Middle frontal gyrus (tissue), 1 donor: Measurements from ENCODE around the gene MC1R.
"Not testable (repeated sequence)": the region's sequence is repeated elsewhere in the genome, so short reads cannot be mapped to it uniquely, and the experiment has no call there.

ENCODE experiments used
- DNase-seq: peaks from one replicate; pipeline ENCODE4 v3.0.0-alpha.2; 2015; ENCODE audit warnings: low spot score; ENCODE audit errors: extremely low spot score

The MC1R gene

DNA sequence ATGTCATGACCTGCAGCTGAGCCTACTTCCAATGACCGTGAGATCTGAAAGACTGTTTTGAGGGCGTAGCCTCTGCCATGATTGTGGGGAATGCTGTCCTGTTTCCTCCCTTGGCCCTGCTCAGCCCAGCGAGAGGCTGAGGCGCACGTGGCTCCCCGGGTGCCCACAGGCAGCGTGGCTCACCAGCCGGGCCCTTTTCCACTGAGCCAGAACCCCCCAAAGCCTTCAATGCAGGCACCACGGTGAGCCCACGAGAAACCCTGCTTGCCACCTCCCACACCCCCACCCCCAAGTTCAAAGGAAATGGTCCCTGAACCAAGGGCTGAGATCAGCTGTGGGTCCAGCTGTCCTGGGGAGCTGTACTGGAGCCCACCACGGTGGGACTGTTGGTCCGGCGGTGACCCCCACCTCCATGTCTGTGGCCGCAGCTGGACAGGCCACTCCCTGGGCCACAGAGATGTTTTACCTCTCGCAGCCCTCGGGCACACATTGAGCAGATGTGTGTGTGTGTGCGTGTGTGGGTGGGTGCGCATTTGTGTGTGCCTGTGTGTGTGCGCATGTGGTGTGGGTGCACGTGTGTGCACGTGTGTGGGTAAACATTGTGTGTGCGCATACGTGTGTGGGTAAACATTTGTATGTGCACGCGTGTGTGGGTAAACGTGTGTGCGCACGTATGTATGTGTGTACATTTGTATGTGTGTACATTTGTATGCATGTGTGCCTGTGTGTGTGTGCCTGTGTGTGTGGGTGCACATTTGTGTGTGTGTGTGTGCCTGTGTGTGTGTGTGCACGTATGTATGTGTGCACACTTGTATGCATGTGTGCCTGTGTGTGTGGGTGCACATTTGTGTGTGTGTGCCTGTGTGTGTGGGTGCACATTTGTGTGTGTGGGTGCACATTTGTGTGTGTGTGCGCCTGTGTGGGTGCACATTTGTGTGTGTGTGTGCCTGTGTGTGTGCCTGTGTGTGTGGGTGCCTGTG is 5.0 kb upstream of the MC1R start:
- no peak for DNase-seq

DNA sequence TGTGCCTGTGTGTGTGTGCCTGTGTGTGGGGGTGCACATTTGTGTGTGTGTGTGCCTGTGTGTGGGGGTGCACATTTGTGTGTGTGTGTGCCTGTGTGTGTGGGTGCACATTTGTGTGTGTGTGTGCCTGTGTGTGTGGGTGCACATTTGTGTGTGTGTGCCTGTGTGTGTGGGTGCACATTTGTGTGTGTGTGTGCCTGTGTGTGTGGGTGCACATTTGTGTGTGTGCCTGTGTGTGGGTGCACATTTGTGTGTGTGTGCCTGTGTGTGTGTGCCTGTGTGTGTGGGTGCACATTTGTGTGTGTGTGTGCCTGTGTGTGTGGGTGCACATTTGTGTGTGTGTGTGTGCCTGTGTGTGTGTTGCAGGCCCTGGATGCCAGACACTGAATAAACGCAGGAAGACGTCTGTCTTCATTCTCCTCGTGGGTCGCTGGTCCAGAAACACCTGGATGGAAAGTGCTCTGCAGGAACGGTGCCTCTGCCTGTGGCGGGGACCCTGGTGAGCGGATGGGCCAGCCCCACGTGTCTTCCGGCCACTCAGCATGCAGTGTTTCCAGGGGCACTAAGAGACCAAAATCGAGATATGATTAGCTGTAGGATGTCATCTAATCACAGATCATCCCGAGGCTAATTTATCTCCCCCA is 3.9 kb upstream of the MC1R start:
- DNase-seq: not testable (repeated sequence)

DNA sequence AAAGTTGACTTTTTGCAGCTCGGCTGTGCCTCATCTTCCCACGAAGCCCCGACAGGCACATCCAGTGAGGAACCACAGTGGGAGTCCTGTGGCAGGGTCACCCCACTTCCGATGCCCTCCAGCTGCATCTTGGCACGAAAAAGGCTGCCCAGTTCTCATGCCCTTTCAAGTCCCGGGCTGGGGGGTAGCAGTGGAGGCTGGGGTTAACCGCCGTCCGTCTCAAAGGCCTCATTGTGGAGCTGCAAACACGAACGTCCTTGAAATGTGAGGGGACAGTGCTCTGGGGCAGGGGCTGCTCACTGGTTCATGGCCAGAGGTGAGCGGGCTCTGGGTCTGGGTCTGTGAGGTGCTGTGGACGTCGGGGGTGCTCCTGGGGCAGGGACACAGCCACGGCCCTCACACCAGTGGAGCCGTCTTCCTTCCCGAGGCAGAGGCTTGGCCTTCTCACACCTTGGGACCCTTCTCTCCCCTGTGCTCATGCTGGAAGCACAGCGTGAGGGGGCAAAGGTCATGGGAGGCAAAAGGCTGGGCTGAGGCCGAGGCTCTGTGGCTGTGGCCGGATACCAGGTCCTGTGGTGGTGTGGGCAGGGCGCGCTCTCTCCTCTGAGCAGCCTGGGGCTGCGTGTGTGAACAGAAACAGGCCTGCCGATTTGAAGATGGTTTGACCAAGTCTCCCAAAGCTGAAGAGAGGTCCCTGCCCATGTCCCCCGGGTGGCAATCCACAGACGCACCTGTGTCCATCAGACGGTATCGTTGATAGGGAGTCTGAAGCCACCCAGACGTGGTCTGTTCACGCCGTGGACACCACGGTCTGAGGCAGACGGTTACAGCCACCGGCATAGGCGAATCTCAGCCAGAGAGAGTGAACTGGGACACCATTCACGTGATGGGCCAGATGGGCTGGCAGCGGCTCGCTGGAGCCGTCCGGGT is 3.1 kb upstream of the MC1R start:
- DNase-seq: no peak

DNA sequence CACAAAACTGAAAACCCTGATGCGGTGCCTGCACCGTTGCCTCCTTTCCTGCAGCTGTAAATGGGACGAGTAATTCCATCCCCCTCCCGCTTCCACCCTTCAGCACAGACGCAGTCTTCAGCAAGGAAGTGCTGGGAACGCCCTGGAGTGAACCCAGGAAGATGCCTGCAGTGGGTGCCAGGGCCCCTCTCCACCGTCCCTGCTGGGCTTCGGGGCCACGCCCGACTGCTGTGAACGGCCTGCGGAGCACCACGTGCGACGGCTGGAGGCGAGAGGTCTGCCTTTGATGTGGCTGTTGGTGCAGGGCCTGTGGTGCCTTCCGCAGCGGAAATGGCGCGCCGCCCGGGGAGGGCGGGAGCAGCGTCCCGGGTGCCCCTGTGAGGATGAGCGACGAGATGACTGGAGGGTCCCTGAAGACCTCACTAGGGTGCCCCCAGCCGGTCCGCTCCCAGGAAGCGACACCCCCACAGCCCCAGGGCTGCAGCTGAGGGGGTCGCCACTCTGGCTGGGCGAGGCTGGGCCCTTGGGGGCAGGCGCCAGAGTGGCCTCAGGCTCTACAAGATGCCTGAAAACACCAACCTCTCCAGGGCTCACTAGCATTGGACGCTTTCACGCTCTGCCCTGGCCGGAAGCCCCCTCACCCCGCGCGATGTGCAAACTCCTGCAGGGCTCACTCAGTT is 749 bp upstream of the MC1R start:
- DNase-seq: no peak

DNA sequence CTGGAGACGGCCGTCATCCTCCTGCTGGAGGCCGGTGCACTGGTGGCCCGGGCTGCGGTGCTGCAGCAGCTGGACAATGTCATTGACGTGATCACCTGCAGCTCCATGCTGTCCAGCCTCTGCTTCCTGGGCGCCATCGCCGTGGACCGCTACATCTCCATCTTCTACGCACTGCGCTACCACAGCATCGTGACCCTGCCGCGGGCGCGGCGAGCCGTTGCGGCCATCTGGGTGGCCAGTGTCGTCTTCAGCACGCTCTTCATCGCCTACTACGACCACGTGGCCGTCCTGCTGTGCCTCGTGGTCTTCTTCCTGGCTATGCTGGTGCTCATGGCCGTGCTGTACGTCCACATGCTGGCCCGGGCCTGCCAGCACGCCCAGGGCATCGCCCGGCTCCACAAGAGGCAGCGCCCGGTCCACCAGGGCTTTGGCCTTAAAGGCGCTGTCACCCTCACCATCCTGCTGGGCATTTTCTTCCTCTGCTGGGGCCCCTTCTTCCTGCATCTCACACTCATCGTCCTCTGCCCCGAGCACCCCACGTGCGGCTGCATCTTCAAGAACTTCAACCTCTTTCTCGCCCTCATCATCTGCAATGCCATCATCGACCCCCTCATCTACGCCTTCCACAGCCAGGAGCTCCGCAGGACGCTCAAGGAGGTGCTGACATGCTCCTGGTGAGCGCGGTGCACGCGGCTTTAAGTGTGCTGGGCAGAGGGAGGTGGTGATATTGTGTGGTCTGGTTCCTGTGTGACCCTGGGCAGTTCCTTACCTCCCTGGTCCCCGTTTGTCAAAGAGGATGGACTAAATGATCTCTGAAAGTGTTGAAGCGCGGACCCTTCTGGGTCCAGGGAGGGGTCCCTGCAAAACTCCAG is 1.1 kb downstream of the MC1R start:
- DNase-seq: no peak

DNA sequence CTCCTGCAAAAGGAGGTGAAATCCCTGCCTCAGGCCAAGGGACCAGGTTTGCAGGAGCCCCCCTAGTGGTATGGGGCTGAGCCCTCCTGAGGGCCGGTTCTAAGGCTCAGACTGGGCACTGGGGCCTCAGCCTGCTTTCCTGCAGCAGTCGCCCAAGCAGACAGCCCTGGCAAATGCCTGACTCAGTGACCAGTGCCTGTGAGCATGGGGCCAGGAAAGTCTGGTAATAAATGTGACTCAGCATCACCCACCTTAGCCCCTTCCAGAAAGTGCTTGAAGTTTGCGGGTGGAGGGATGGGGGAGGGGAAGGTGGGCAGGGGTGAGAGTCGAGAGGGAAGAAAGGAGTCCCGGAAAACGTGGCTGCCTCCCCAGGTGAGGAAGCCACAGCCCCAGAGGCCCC is 2.1 kb downstream of the MC1R start:
- no peak for DNase-seq

DNA sequence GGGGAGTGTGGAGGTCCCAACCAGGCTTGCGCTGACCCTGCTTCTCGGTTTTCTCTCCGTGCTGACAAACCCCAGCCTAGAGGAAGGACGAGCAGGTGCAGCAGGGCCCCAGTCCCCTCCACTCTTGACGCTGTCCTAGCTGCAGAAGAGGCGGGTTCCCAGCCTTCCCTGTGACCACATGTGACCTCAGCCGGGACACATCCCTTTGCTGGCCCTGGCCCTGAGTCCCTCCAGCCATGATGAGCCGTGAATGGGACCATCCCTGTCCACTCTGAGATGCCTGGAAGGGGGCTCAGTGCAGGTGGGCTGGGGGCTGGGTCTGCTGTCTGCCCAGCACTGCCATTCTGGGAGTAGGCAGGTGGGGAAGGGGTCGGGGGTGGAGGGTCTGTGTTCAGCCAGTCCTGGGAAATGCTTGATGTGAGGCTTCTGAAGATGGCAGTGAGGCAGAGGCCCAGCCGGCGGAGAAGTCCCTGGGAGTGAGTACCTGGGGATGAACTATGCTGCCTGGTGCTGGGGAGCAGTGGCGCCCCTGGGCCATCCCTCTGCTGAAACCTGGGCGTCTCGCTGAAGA is 2.6 kb downstream of the MC1R start:
- no peak for DNase-seq

DNA sequence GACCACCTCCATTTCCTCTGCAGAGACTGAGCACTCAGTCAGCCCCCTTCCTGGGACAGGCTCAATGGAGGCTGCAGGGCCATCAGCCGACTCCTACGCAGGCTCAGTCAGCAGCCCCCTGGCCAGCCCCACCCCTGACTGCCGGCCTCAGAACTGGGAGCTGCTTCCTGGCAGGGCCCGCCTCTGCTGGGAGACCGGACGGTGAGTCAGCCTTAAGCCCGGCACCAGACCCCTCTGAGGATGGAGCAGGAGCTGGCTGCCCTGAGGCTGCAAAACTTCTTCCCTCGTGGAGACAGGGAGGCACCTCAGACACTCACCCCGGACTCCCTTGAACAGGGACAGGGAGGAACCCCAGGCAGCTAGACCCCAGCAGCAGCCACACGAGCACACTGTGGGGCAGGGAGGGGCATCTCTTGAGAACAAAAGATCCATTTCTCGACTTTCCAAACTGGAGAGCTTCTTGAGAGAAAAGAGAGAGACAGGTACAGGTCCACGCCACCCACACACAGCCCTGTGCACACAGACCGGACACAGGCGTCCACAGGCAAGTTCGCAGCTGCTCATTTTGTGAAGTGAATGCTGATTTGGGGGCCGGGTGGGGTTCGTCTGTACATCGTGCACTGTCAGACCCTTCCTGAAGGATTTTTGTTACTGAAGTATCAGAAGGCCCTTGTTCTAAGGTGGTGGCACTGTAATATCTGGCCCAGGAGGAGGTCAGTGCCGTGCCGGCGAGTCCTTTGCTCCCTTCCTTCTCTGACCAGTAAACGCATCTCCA is 3.2 kb downstream of the MC1R start:
- no peak for DNase-seq

DNA sequence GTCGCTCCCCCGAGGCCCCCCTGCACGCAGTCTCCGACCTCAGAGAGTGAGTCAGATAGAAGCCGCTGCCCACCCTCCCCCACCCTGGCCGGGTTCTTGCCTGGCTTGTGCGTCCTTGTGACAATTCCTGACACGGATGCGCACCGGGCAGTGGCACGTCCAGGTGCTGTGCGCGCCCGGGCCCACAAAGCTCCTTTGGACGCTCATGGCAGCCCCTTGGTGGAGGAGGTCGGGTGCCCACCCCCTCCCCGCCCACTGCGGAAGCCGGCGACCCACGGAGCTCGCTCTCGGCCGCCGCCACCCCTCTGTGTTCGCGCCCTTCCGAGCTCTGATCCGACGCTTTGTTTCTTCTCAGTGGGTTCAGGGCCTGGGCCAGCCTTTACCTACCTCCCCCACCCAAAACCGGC is 3.8 kb downstream of the MC1R start:
- no peak for DNase-seq

DNA sequence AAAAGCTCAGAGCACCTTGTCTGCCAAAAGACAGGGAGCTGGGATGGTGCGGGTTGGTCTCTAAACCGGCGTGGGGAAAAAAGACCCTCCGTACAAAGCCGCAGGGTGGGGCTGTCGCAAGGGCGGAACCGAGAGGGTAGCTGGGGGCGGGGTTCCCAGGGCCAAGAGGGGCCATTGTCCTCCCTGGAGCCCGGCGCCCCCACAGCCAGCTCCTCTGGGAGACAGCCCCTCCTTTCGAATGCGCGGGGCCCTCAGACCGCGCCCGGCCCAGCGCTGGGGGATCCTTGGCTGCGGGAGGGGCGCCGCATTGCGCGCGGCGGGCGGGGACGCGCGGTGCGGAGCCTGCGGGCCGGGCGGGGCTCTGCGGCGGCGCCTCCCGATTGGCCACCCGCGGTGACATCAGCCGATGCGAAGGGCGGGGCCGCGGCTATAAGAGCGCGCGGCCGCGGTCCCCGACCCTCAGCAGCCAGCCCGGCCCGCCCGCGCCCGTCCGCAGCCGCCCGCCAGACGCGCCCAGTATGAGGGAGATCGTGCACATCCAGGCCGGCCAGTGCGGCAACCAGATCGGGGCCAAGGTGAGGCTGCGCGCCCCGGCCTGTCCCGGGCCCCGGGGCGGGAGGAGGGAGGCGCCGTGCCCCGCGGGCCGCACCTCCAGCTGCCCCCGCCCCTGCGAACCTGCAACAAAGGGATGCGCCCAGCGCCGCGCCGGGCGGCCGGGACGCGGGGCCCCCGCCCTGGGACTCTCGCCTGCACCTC is 4.4 kb downstream of the MC1R start, which contains the start of gene TUBB3:
Gene TUBB3 (plus strand): TSS at position 459 of the 756 bp plus-strand sequence. CDS start 60 bp downstream, at position 519.
- DNase-seq: peak; percentile 73

DNA sequence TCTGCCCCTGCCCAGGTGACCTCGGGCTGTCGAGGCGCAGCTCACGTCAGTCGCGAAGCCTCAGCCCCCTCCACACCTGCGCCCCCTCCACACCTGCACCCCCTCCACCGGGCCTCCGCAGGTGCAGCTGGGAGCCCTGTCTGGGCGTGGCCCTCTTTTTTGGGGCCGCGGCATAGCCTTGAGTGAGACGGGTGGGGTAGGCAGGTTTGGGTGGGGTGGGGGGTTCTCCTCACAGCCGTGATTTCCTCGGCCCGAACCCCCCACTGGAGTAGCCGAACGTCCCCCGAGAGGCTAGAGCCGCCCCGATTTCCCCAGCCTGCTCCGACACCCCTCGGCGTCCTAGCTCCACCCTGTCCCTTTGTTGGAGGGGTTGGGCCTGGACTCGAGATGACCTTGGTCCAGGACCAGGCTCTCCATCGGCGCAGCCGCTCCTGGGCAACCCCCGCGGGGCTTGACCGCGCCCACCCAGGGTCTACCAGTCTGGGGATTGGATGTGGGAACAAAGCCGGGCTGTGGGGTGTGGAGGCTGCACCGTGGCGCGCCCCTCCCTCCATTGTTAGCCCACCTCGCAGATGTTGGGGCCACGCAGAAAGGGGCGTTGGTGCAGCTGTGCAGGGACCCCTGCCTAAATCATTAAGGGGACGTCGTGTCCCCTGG is 5.1 kb downstream of the MC1R start:
- DNase-seq: no peak

DNA sequence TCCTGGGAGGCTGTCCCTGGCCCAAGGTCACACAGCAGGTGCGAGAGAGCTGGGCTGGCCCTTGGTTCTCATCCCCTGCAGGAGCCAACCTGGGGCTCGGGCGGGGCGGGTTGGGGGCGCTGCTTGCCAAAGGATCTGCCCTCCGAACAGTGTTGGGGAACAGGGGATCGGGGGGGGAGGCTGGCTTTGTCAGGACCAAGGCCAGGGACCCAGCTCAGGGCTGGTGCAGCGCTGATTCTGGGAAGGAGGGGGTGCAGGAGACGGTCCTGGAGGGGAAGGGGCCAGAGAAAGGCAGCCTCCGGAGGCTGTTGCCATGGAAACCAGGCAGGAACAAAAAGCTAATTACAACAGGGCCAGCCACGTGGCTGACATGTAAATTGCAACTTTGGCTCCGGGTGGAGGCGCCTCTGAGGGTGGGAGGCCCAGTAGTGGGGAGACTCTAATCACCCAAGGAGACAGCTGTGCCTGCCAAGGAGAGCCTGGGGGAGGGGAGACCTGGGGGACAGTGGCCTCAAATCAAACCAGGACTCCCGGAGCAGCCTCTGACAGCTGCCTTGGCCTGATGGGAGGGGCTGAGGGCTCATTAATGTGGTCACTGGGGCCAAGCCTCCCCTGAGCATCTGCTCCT is 5.7 kb downstream of the MC1R start:
- peak; percentile 45 for DNase-seq

DNA sequence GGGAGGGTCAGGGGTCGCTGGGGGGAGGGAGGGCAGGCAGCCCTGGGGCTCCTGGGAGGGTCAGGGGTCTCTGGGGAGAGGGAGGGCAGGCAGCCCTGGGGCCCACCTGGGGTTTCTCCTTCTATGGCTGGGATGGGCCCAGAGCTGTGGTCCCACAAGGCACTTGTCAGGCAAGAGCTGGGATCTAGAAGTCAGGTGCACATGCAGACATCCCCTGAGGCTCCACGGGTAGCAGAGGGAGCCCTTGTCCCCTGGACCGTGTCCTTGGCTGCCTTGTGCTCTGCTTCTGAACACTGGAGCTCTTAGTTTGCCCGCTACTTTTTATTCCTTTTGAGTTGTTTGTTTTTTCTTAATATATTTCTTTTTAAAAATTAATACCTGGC is 6.3 kb downstream of the MC1R start:
- DNase-seq: no peak

DNA sequence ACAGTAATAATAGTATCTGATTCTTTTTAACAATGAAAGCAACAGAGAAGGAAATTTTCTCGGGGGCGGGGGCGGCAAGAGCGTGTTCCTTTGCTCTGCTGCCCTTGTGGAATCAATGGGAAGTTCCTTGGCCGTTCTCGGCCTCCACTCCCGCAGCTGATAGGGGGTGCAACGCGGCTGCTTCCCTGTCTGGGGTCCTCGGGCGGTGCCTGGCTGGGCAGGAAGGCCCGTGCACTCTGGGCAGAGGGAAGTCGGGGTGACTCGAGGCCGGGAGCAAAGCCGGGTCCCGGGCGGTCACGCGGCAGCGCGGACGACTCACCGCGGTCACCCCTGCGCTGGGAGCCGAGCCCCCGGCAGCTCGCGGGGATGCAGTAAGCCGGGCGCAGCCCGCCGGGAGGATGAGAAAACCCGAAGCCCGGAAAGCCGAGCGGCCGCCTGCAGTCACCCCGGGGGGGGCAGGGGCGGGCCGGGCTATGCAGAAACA is 7.0 kb downstream of the MC1R start:
- DNase-seq: no peak

DNA sequence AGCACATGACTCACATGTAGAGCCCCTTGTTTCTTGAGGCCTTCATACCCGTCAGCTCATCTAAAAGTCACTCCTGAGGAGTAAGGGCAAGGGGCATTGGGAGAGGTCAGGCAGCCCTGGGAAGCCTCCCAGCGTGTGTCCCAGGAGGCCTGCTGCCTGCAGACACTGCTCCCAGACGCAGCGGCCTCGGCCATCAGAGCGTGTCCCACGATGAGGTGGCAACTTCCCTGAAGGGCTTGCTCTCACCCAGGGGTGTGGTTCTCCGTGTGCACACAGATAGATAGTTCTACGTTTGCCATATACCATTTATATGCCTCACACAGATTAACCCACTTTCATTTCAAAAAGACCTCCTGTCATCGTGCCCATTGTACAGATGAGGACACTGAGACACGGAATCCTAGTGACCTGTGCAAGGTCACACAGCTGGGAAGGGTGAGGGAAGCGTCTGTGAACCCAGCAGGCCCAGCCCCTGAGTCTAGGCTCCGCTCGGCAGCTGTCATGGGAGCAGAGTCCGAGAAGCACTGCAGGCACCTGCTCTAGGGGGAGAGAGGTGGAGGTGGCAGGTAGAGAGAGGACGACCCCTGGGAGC is 12.7 kb downstream of the MC1R start:
- DNase-seq: no peak

DNA sequence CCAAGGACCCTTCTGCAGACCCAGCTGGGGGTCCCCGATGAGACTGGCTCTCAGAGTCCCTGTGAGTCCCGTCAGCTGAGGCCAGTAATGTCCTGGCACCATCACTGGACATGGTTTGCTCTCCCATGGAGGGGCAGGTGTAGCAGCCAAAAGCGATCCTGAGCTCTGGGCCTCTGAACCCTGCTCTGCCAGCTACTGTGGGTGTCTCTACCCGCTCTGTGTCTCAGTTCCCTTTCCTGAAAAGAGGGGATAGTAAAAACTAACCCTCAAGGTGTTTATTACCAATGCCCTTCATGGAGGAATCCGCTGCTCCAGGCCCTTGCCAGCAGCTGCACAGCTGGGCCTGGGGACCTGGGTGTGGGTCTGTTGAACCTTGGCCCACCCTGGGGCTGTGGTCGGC is 13.3 kb downstream of the MC1R start:
- no peak for DNase-seq

DNA sequence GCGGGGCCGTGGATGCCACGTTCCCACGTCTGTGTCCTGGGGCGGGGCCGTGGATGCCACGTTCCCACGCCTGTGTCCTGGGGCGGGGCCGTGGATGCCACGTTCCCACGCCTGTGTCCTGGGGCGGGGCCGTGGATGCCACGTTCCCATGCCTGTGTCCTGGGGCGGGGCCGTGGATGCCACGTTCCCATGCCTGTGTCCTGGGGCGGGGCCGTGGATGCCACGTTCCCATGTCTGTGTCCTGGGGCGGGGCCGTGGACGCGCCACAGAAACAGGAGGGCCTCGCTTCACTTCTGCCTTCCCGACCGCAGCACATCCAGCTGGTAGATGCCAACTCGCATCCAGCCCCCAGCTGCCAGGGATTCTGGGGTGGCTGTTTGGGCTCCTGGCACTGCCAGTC is 15.4 kb downstream of the MC1R start:
- not testable (repeated sequence) for DNase-seq
